Endodermal cell (in vitro differentiated cells): ENCODE measurements around the gene TRPV6. TPM values are rescaled to one million over a fixed set of nuclear protein-coding genes. Genes with fewer than 3 reads are reported as not detected.

Experiments used
- DNase-seq: peaks from one replicate; pipeline ENCODE4 v3.0.0-alpha.2; 2017
- H3K27ac ChIP-seq: 2 replicates; pipeline ENCODE4 v1.5.1; 2013; ENCODE audit warnings: mild to moderate bottlenecking, low read depth, low read length, moderate library complexity
- H3K27me3 ChIP-seq: 2 replicates; pipeline ENCODE4 v1.6.1; 2013; ENCODE audit warnings: mild to moderate bottlenecking, low read length, moderate library complexity; ENCODE audit not compliant: insufficient read depth, control insufficient read depth, poor library complexity, severe bottlenecking
- H3K36me3 ChIP-seq: 2 replicates; pipeline ENCODE4 v1.7.0; 2013; ENCODE audit warnings: mild to moderate bottlenecking, low read length, moderate library complexity; ENCODE audit not compliant: control insufficient read depth, insufficient read depth
- H3K4me1 ChIP-seq: one replicate; pipeline ENCODE4 v1.7.0; 2013; ENCODE audit warnings: low read length; ENCODE audit not compliant: control insufficient read depth, insufficient read depth
- H3K4me3 ChIP-seq: 2 replicates; pipeline ENCODE4 v1.5.1; 2013; ENCODE audit warnings: mild to moderate bottlenecking, low read length, moderate library complexity
- H3K9ac ChIP-seq: 2 replicates; pipeline ENCODE4 v1.6.1; 2013; ENCODE audit warnings: mild to moderate bottlenecking, low read length, moderate library complexity; ENCODE audit not compliant: poor library complexity, severe bottlenecking; ENCODE audit errors: extremely low read depth
- H3K9me3 ChIP-seq: 2 replicates; pipeline ENCODE4 v1.6.1; 2013; ENCODE audit warnings: mild to moderate bottlenecking, low read length, moderate library complexity; ENCODE audit not compliant: control insufficient read depth
- H3K27ac Mint-ChIP-seq: 2 replicates; pipeline ENCODE4 v1.8.0; 2020; ENCODE audit warnings: mixed read lengths
- H3K27me3 Mint-ChIP-seq: 2 replicates; pipeline ENCODE4 v1.8.0; 2021; ENCODE audit warnings: mild to moderate bottlenecking, mixed read lengths; ENCODE audit not compliant: insufficient read depth
- H3K36me3 Mint-ChIP-seq: 2 replicates; pipeline ENCODE4 v1.8.0; 2020; ENCODE audit warnings: low read depth, mixed read lengths
- H3K4me1 Mint-ChIP-seq: 2 replicates; pipeline ENCODE4 v1.8.0; 2020; ENCODE audit warnings: mixed read lengths
- H3K4me3 Mint-ChIP-seq: 2 replicates; pipeline ENCODE4 v1.8.0; 2020; ENCODE audit warnings: mild to moderate bottlenecking, moderate library complexity, mixed read lengths
- H3K9me3 Mint-ChIP-seq: 2 replicates; pipeline ENCODE4 v1.8.0; 2020; ENCODE audit warnings: mild to moderate bottlenecking, mixed read lengths
- WGBS, 2 experiments: methylation state at CpG; one replicate each; pipeline versions ENCODE4 v1.1.5 to v1.1.7; 2013; ENCODE audit warnings: missing lambda C conversion rate in 2 of 2, mixed read lengths in 1 of 2; ENCODE audit not compliant: insufficient coverage in 1 of 2, insufficient read length in 1 of 2; 5-methylcytosine and 5-hydroxymethylcytosine counted together
- total RNA-seq, 2 donors: library from RNA; stranded (reverse); fragmentation: NEBNext Ultra II Directional in 1 of 2; extraction: Animal tissue kit (Norgen Biotek cat#: 25700) in 1 of 2; gene quantifications; 2 replicates in 1 of 2; 3 replicates in 1 of 2; pipeline ENCODE4 v1.2.1, GENCODE V29; 2021
- TF ChIP-seq, protein P1 (sequence below): fragments of 200-600 bp; sonication (generic); conservative IDR thresholded peaks from 2 replicates; pipeline ENCODE4 v1.5.0; 2021; ENCODE audit warnings: antibody characterized with exemption, mild to moderate bottlenecking

TRPV6 gene
- total RNA-seq, 2 donors from 2014 or later = 2.7 to 4.1 TPM

- Mint-ChIP-seq H3K4me3 (no peak overlapping the region), H3K27ac (no peak overlapping the region), H3K27me3 (peaks cover 11% of the 10 kb centered on the region), H3K36me3 (peaks cover 18% of the 10 kb centered on the region), H3K9me3 (no peaks in the 10 kb centered on the region), H3K4me1 (peaks cover 28% of the 10 kb centered on the region)
- TF ChIP-seq, protein P1, sequence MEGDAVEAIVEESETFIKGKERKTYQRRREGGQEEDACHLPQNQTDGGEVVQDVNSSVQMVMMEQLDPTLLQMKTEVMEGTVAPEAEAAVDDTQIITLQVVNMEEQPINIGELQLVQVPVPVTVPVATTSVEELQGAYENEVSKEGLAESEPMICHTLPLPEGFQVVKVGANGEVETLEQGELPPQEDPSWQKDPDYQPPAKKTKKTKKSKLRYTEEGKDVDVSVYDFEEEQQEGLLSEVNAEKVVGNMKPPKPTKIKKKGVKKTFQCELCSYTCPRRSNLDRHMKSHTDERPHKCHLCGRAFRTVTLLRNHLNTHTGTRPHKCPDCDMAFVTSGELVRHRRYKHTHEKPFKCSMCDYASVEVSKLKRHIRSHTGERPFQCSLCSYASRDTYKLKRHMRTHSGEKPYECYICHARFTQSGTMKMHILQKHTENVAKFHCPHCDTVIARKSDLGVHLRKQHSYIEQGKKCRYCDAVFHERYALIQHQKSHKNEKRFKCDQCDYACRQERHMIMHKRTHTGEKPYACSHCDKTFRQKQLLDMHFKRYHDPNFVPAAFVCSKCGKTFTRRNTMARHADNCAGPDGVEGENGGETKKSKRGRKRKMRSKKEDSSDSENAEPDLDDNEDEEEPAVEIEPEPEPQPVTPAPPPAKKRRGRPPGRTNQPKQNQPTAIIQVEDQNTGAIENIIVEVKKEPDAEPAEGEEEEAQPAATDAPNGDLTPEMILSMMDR = no peak
- H3K27me3 ChIP-seq = no peaks in the 10 kb centered on the region
- H3K9me3 ChIP-seq = no peaks in the 10 kb centered on the region
- 72 to 88% methylated on average over 1 to 3 of the region's 3 CpGs for WGBS, 2 experiments
- no peak overlapping the region for H3K4me3 ChIP-seq
- no peaks in the 10 kb centered on the region for H3K4me1 ChIP-seq
- H3K36me3 ChIP-seq = peaks cover 21% of the 10 kb centered on the region
- peak; percentile 13 for DNase-seq
- H3K9ac ChIP-seq = no peak overlapping the region
- no peak overlapping the region for H3K27ac ChIP-seq
Observed at GRCh38 chr7:142860968-142861367, 24.6 kb downstream of the TRPV6 start.

GRCh38 chr7:142859829-142860228 is 25.7 kb downstream of the TRPV6 start:
- TF ChIP-seq, protein P1 = no peak
- H3K9me3 Mint-ChIP-seq = no peaks in the 10 kb centered on the region
- no peaks in the 10 kb centered on the region for H3K27me3 ChIP-seq
- H3K27me3 Mint-ChIP-seq = peaks cover 19% of the 10 kb centered on the region
- no peak overlapping the region for H3K4me3 Mint-ChIP-seq
- peaks cover 33% of the 10 kb centered on the region for H3K4me1 Mint-ChIP-seq
- peak; percentile 26 for DNase-seq
- 90 to 94% methylated on average over 4 to 5 of the region's 5 CpGs for WGBS, 2 experiments
- peaks cover 21% of the 10 kb centered on the region for H3K36me3 ChIP-seq
- H3K9ac ChIP-seq = no peak overlapping the region
- H3K27ac Mint-ChIP-seq = no peak overlapping the region
- H3K4me3 ChIP-seq = no peak overlapping the region
- no peaks in the 10 kb centered on the region for H3K4me1 ChIP-seq
- H3K27ac ChIP-seq = no peak overlapping the region
- H3K36me3 Mint-ChIP-seq = peaks cover 18% of the 10 kb centered on the region
- no peaks in the 10 kb centered on the region for H3K9me3 ChIP-seq

DNA sequence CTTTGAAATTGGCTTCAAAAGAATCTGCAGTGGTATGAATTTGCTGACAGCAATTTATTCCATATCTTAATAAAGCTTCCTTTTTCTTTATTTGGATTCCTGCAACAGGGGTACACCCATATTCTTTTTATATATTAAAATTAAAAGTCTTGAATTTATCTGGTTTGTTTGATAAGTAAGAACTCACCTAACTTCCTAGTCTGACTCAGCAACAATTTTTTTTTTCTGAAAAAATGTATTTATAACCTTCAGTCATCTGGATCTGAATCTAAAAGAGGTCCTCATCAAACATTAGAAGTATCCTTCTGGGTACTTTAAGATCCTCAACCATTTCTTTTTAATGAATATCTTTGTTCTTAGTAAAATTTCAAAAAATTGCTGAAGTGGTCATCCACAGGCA is 26.1 kb downstream of the TRPV6 start:
- Mint-ChIP-seq H3K4me3 (no peak overlapping the region), H3K9me3 (no peaks in the 10 kb centered on the region), H3K27ac (no peak overlapping the region), H3K27me3 (peaks cover 19% of the 10 kb centered on the region), H3K36me3 (peaks cover 18% of the 10 kb centered on the region), H3K4me1 (peaks cover 33% of the 10 kb centered on the region)
- H3K27me3 ChIP-seq = no peaks in the 10 kb centered on the region
- H3K36me3 ChIP-seq = peaks cover 21% of the 10 kb centered on the region
- no peak overlapping the region for H3K4me3 ChIP-seq
- H3K27ac ChIP-seq = no peak overlapping the region
- DNase-seq = no peak
- no peaks in the 10 kb centered on the region for H3K9me3 ChIP-seq
- H3K9ac ChIP-seq = no peak overlapping the region
- TF ChIP-seq, protein P1 = no peak
- H3K4me1 ChIP-seq = no peaks in the 10 kb centered on the region
